GM21390 (cell line): ENCODE measurements around the gene MEMO1.
"Not testable (repeated sequence)": the region's sequence is repeated elsewhere in the genome, so short reads cannot be mapped to it uniquely, and the experiment has no call there.

ENCODE experiments used
- ATAC-seq: cut with Tn5 transposase; IDR thresholded peaks from one replicate; pipeline ENCODE4 v1.9.1; 2021; ENCODE audit not compliant: unreplicated experiment

The MEMO1 gene

GRCh38 chr2:31958140-31958717 lies 52.6 kb downstream of the MEMO1 start:
- no peak for ATAC-seq

- ATAC-seq: no peak
These were observed 53.3 kb downstream of the MEMO1 start for GRCh38 chr2:31957354-31958139.

- ATAC-seq: not testable (repeated sequence)
These were observed 53.9 kb downstream of the MEMO1 start for GRCh38 chr2:31956934-31957333.

GRCh38 chr2:31956312-31956711 lies 54.5 kb downstream of the MEMO1 start:
- no peak for ATAC-seq

- not testable (repeated sequence) for ATAC-seq
These were observed 57.7 kb downstream of the MEMO1 start for GRCh38 chr2:31953095-31953494.

GRCh38 chr2:31950946-31951562 lies 59.8 kb downstream of the MEMO1 start:
- ATAC-seq: no peak

GRCh38 chr2:31947871-31948270 lies 62.9 kb downstream of the MEMO1 start:
- ATAC-seq: no peak

GRCh38 chr2:31946838-31947237 lies 64.0 kb downstream of the MEMO1 start:
- ATAC-seq: no peak

GRCh38 chr2:31945572-31945935 lies 65.3 kb downstream of the MEMO1 start:
- no peak for ATAC-seq

GRCh38 chr2:31944828-31945571 lies 65.8 kb downstream of the MEMO1 start:
- no peak for ATAC-seq

- no peak for ATAC-seq
These were observed 67.1 kb downstream of the MEMO1 start for GRCh38 chr2:31943636-31944225.

GRCh38 chr2:31940920-31941319 lies 69.9 kb downstream of the MEMO1 start:
- ATAC-seq: no peak

- ATAC-seq: no peak
These were observed 73.1 kb downstream of the MEMO1 start for GRCh38 chr2:31937741-31938140.

- ATAC-seq: no peak
These were observed 75.4 kb downstream of the MEMO1 start for GRCh38 chr2:31935370-31935769.

- ATAC-seq: no peak
These were observed 77.7 kb downstream of the MEMO1 start for GRCh38 chr2:31933066-31933465.

- ATAC-seq: no peak
These were observed 78.2 kb downstream of the MEMO1 start for GRCh38 chr2:31932589-31932988.

- ATAC-seq: no peak
These were observed 78.9 kb downstream of the MEMO1 start for GRCh38 chr2:31931916-31932315.

- ATAC-seq: no peak
These were observed 85.3 kb downstream of the MEMO1 start for GRCh38 chr2:31925517-31925916.

- ATAC-seq: no peak
These were observed 87.1 kb downstream of the MEMO1 start for GRCh38 chr2:31923662-31924061.

- no peak for ATAC-seq
These were observed 88.0 kb downstream of the MEMO1 start for GRCh38 chr2:31922542-31923408.
